ENCODE measurements around the gene PHETA1. TPM values are rescaled to one million over a fixed set of nuclear protein-coding genes. Genes with fewer than 3 reads are reported as not detected.

The PHETA1 gene
- polyA plus RNA-seq, 1 donor: 10.0 TPM

DNA sequence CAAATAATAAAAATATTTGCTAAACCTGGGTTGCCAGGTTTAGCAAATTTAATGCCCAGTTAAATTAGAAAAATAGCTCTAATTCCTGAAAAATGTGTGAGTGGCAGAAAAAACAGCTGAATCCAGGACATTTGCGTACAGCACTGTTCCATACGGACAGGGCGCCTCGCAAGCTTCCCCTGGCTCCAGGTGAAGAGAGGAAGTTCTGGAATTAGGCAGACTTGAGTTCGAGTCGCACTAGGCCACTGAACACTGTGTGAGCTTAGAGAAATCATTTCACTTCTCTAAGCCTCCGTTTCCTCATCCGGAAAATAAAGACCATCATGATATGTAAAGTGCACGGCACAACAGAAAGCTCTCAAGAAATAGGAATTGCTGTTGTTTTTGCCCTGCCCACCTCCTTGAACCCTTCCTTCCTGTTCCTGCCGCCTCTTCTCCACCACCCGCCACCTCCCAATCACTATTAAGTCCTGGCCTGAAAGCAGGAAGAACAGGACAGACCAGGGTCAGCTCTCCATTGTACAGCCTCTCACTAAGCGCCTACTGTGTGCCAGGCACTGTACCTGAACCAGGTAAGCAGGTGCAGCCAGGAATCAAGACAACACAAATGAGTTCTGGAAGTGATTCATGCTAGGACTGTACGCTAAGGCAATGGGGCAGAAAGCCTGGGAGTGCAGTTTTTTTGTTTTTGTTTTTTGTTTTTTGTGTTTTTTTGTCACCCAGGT, 763 bp upstream of the PHETA1 start:
- no peak for DNase-seq

DNA sequence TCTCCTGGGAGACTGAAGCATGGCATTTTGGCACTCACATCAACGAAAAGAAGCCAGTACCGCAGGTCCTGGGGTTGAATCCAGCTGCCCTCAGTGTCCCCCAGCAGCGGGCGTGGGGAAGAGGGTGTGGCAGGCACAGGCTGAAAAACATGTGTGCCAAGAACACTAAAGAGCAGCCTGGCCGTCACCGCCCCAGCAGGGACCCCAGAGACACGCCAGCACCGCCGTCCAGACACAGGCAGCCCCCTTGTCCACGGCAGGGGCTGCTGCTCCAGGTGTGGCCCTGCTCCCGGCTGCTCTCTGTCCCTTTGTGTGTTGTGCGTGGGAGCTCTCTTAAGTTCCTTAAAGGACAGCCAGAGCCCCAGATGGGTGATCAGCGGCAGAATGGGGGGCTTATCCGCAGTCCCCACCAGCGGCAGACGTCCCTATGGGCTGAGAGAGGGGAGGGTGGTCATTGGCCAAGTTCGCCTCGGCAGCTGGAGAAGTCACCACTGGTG, 556 bp downstream of the PHETA1 start:
- no peak for DNase-seq

DNA sequence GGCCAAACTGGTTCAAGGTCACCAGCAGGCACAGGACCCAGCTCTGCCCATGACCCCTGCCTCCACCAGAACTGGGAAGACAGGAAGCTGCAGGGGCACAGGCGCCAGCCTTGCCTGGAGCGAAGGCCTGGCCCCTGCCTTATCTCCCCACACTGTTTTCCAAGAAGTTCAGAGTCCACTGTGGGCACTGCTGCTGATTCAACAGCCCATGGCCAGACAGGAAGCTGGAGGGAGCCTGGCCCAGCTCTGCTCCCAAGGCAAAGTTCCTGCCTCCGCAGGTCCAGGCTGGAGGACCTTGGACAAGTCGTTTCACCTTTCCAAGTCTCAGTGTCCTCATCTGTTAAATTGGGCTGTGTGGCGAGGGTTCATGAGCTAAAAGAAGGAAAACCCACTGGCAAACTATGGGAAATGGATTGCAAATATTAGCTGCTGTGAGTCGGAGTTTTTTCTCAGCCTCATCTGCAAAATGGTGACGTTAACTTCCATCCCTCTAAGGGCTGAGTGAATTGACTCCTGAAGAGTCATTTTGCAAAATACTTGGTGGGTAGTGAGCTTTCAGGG, 1.2 kb downstream of the PHETA1 start:
- DNase-seq: no peak

- DNase-seq: no peak
These were observed 2.3 kb downstream of the PHETA1 start for GRCh38 chr12:111366583-111366982.

- DNase-seq: no peak
These were observed 2.8 kb downstream of the PHETA1 start for GRCh38 chr12:111366075-111366474.

GRCh38 chr12:111363578-111363977, 5.3 kb downstream of the PHETA1 start:
- no peak for DNase-seq

GRCh38 chr12:111362687-111363475, 6.0 kb downstream of the PHETA1 start:
- no peak for DNase-seq

- no peak for DNase-seq
These were observed 6.9 kb downstream of the PHETA1 start for GRCh38 chr12:111361717-111362576.

DNA sequence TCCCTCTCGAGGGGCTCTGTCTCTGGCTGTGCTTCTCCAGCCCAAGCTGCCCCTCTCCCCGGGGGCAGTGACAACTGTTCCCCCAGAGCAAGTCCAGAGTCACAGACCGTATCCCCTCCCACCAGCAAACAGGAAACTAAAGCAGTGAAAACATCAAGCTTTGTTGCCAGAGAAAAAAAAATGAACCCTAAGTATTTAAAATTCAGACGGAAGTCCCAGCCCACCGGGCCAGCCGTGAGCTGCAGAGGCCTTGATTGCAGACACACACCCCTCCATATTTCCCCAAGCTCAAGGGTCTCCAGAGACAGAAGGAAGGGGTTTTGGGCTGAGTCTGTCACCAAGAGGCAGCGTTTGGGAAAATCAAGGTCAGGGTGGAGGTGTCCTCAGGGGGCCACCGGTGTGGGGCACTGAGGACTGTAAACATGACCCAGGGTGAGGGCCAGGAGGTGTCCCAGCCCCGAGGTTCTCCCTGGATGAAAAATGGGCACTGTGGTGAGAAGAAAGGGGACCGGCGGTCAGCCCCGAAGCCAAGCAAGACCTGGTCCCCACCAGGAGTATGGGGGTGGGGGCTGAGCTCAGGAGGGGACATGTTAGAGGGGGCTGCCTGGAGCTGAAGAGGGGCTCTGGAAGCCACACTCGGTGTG, 7.7 kb downstream of the PHETA1 start:
- no peak for DNase-seq

- DNase-seq: no peak
These were observed 8.5 kb downstream of the PHETA1 start for GRCh38 chr12:111360325-111360930.

- DNase-seq: no peak
These were observed 9.0 kb downstream of the PHETA1 start for GRCh38 chr12:111359914-111360276.

DNA sequence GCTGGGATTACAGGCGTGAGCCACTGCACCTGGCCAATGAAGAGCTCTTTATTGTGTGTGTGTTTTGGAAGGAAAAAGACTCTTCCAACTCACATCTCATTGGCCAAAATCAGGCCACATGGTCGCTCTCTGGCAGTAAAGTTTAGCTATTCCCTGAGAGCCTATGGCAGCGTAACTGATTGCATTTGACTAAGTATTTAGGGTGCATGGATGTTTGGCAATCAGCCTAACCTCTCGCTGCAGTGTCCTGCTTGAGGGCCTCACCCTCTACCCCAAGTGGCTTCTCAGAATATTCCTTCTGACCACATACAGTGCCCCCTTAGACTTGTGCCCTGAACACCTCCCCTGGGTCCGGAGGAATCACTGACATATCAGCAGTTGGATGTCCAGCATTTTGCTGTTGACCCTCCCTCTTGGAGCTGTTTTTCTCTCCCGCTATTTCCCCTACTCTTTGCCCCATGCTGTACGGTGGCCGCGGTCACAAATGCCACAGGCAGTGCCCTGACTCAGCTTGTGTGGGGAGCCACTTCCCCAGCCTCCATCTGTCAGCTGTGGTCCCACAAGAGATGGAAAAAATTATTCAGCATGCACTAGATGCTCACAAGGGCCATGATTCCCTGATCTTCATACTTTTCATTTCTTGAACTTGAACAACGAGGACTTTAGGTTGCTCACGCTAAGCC, 9.5 kb downstream of the PHETA1 start:
- DNase-seq: no peak

GRCh38 chr12:111355201-111355925, 13.5 kb downstream of the PHETA1 start:
- DNase-seq: no peak

DNA sequence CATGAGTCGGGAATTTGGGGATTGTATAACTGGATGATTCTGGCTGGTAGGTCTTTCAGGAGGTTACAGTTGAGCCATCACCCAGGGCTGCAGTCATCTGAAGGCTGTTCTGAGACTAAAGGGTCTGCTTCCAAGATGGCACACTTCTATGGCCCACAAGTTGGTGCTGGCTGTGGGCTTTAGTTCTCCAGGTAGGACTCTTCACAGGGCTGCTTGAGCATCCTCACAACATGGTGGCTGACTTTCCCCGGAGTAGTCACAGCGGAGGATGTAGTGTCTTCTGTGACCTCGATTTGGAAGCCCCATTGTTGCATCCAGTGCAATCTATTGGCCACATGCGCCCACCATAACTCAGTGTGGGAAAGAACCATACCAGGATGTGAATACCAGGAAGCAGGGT, 14.4 kb downstream of the PHETA1 start:
- DNase-seq: no peak

GRCh38 chr12:111353603-111354295, 15.1 kb downstream of the PHETA1 start:
- DNase-seq: no peak

DNA sequence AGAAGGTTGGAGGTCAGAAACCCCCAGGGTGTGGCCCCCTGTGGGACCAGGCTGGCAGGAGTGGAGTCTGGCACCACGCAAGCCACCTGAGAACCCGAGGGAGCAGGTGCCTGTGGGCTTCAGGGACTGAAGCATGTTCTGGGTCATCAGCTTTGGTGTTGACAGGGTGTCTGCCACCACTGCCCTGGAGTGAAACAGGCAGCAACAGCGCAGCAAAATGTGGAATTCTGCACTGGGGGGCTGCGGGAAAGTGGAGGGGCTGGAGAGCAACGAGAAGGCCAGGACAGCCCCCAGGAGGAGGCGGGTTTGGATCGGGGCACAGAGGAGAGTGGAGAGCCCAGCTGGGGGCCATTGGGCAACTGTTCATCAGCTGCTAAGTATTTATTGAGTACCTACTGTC, 15.9 kb downstream of the PHETA1 start:
- DNase-seq: no peak

GRCh38 chr12:111352296-111352993, 16.4 kb downstream of the PHETA1 start:
- no peak for DNase-seq

GRCh38 chr12:111351026-111351425, 17.9 kb downstream of the PHETA1 start:
- DNase-seq: no peak
